ENCODE data around the gene HBE1. TPM values are rescaled to one million over a fixed set of nuclear protein-coding genes. Genes with fewer than 3 reads are reported as not detected.

HBE1 gene
- total and polyA plus RNA-seq, 2 of the 4 experiments (the other 2 are of a cell fraction): 3.2 to 12.7 TPM

GRCh38 chr11:5229356-5229755 is 40.4 kb downstream of the HBE1 start:
- peaks cover 5% of the 10 kb centered on the region; the same call in 1 of the 2 replicates for H3K9me1 ChIP-seq (ENCODE audit: insufficient read depth, low read length)
- H3K56ac ChIP-seq (ENCODE audit: extremely low read depth, insufficient read depth, low read length): no peak overlapping the region
- H3K4me3 ChIP-seq (ENCODE audit: insufficient read depth, low read depth, low read length): no peak overlapping the region
- H3K27ac ChIP-seq (ENCODE audit: insufficient read depth, low read length): no peak overlapping the region
- TF ChIP-seq CHD1 (IDR thresholded peaks at IDR 0.05; ENCODE audit: low read depth, low read length): no peak
- TF ChIP-seq POLR2A (IDR thresholded peaks at IDR 0.05; ENCODE audit: low read depth, low read length): no peak
- TF ChIP-seq NFE2L2 (IDR thresholded peaks at IDR 0.05; ENCODE audit: low read depth, low read length): no peak
- TF ChIP-seq MAZ (IDR thresholded peaks at IDR 0.05; ENCODE audit: borderline replicate concordance, low read depth, low read length): no peak
- TF ChIP-seq, protein P1, sequence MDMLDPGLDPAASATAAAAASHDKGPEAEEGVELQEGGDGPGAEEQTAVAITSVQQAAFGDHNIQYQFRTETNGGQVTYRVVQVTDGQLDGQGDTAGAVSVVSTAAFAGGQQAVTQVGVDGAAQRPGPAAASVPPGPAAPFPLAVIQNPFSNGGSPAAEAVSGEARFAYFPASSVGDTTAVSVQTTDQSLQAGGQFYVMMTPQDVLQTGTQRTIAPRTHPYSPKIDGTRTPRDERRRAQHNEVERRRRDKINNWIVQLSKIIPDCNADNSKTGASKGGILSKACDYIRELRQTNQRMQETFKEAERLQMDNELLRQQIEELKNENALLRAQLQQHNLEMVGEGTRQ (IDR thresholded peaks at IDR 0.05; ENCODE audit: low read depth, low read length): no peak
- no peak overlapping the region for H3K4ac ChIP-seq (ENCODE audit: low read depth, low read length)
- no peak overlapping the region for H3K9ac ChIP-seq (ENCODE audit: low read depth, low read length)
- WGBS, 2 experiments (ENCODE audit: extremely low coverage in 2 of 2, insufficient read length in 1 of 2): no CpG with 5 or more reads among the region's 1 CpG
- intact Hi-C loops (cut with micrococcal nuclease): no loop called here
- H2BK120ac ChIP-seq (ENCODE audit: low read depth, low read length): no peak overlapping the region
- H4K91ac ChIP-seq (ENCODE audit: insufficient read depth, low read depth, low read length): no peak overlapping the region
- H4K8ac ChIP-seq (ENCODE audit: low read depth in 2 of 2, low read length in 2 of 2): no peak overlapping the region
- no peak overlapping the region for H2AFZ ChIP-seq (replicated peaks; ENCODE audit: low read length, poor library complexity)
- POLR2A ChIA-PET (ENCODE audit: unreplicated experiment): no interaction called here
- no peak overlapping the region for H3K23ac ChIP-seq (ENCODE audit: low read depth, low read length)
- H2BK20ac ChIP-seq (ENCODE audit: low read depth, low read length): peak overlapping the region; percentile 20; the same call in 1 of the 2 replicates
- H3K4me1 ChIP-seq (ENCODE audit: control insufficient read depth, insufficient read depth, low read length): peaks cover 3% of the 10 kb centered on the region
- in situ Hi-C loops (cut with MboI; ENCODE audit: low sequenced_read_pairs): no loop called here
- no peaks in the 10 kb centered on the region for H3K79me1 ChIP-seq (ENCODE audit: low read depth in 1 of 2, low read length in 2 of 2)
- no peak overlapping the region for H3K4me2 ChIP-seq (ENCODE audit: low read depth, low read length)
- no peaks in the 10 kb centered on the region for H4K20me1 ChIP-seq (ENCODE audit: insufficient read depth, low read length)
- BruUV-seq (replicated peaks): no TSS peak
- H2AK5ac ChIP-seq (ENCODE audit: low read depth, low read length): no peak overlapping the region
- H4K5ac ChIP-seq (ENCODE audit: low read depth, low read length): peak overlapping the region; percentile 42; the same call in 1 of the 2 replicates
- peak overlapping the region; percentile 57; the same call in 1 of the 2 replicates for H3K18ac ChIP-seq (ENCODE audit: low read depth, low read length)
- no peaks in the 10 kb centered on the region for H3K36me3 ChIP-seq (ENCODE audit: control insufficient read depth, insufficient read depth, low read length)
- DNase-seq (no peak), ATAC-seq (ENCODE audit: low read depth) (no peak)
- dilution Hi-C loops (cut with HindIII; ENCODE audit: low sequenced_read_pairs, unreplicated experiment): no loop called here
- peak overlapping the region; percentile 55 for H2BK5ac ChIP-seq (ENCODE audit: low read depth, low read length, poor library complexity, severe bottlenecking)
- H3K27me3 ChIP-seq (ENCODE audit: control insufficient read depth, insufficient read depth, low read length): no peaks in the 10 kb centered on the region
- CTCF ChIA-PET: no interaction called here
- H3K9me3 ChIP-seq (ENCODE audit: control insufficient read depth, insufficient read depth, low read length): no peaks in the 10 kb centered on the region
- H2AK9ac ChIP-seq (replicated peaks; ENCODE audit: low read depth, low read length, poor library complexity): no peak overlapping the region
- H2BK15ac ChIP-seq (ENCODE audit: low read depth, low read length): no peak overlapping the region
- H3K14ac ChIP-seq (replicated peaks; ENCODE audit: low read depth, low read length): no peak overlapping the region
